ENCODE measurements around the gene FCHSD2. TPM values are rescaled to one million over a fixed set of nuclear protein-coding genes. Genes with fewer than 3 reads are reported as not detected.
A peak's percentile ranks its signal among the peaks of the same experiment; 100 is the strongest.

Gene FCHSD2
- total RNA-seq, 6 donors from 2014 or later: 22.5 to 55.6 (median 42.7) TPM

GRCh38 chr11:72823105-72823804, 318.9 kb downstream of the FCHSD2 start:
- 91 to 100% methylated on average over 2 to 9 of the region's 9 CpGs for WGBS, 2 donors
- TF ChIP-seq, protein P1, sequence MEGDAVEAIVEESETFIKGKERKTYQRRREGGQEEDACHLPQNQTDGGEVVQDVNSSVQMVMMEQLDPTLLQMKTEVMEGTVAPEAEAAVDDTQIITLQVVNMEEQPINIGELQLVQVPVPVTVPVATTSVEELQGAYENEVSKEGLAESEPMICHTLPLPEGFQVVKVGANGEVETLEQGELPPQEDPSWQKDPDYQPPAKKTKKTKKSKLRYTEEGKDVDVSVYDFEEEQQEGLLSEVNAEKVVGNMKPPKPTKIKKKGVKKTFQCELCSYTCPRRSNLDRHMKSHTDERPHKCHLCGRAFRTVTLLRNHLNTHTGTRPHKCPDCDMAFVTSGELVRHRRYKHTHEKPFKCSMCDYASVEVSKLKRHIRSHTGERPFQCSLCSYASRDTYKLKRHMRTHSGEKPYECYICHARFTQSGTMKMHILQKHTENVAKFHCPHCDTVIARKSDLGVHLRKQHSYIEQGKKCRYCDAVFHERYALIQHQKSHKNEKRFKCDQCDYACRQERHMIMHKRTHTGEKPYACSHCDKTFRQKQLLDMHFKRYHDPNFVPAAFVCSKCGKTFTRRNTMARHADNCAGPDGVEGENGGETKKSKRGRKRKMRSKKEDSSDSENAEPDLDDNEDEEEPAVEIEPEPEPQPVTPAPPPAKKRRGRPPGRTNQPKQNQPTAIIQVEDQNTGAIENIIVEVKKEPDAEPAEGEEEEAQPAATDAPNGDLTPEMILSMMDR (IDR thresholded peaks at IDR 0.05): no peak
- TF ChIP-seq EP300 (IDR thresholded peaks at IDR 0.05) (no peak), POLR2AphosphoS5 (IDR thresholded peaks at IDR 0.05) (no peak), POLR2A (IDR thresholded peaks at IDR 0.05) (no peak)
- H3K36me3 ChIP-seq: peaks cover 5 to 28% (median 16%) of the 10 kb centered on the region in 4 donors

DNA sequence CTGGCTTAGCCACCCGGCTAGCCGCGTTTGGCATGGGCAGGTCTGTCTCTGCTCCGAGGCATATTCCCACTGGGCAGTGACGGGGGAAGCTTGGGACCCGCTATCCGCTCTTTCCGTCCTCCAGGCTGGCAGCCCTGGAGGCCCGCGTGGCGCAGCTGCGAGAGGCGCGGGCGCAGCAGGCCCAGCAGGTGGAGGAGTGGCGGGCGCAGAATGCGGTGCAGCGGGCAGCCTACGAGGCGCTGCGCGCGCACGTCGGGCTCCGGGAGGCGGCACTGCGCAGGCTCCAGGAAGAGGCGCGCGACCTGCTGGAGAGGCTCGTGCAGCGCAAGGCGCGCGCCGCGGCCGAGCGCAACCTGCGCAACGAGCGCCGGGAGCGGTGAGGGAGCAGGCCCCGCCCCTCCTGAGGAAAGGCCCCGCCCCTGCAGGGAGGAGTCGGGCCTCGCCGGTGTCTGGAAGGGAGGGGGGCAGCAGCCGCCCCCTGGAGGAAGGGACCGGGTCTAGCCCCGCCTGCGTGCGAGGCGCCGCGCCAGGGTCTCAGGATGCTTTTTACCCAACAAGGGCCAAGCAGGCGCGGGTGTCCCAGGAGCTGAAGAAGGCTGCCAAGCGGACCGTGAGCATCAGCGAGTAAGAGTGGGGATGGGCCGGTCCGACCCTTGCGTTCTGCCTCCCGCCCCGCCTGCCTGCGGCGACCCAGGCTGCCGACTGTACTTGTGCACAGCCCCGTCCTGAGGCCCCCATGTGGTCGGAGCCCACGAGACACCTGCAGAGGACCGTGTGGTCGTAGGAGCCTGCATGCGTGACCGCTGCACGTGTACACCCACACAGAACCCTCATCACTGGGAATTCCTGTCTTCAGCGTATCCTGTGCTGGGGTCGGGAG, 320.0 kb downstream of the FCHSD2 start:
- H3K36me3 ChIP-seq: peaks cover 10 to 39% (median 22%) of the 10 kb centered on the region in 4 donors
- peak in 1 of 2 donors; percentile 70 for TF ChIP-seq POLR2AphosphoS5 (IDR thresholded peaks at IDR 0.05)
- TF ChIP-seq, protein P1 (IDR thresholded peaks at IDR 0.05): peak in 5 of 6 experiments; percentile 20 to 74 (median 50)
- peak in 1 of 4 donors; percentile 57 for TF ChIP-seq POLR2A (IDR thresholded peaks at IDR 0.05)
- TF ChIP-seq EP300 (IDR thresholded peaks at IDR 0.05): no peak
- H3K27me3 ChIP-seq: no peaks in the 10 kb centered on the region
- H3K4me3 ChIP-seq: peak overlapping the region; percentile 28 to 53 (median 42)
- H3K4me1 ChIP-seq: peaks cover 9 to 18% (median 17%) of the 10 kb centered on the region in 4 donors
- WGBS, 2 donors: 43 to 47% methylated on average over 9 to 76 of the region's 82 CpGs
- peak overlapping the region in 3 of 4 donors; percentile 62 to 69 (median 65) for H3K27ac ChIP-seq
- peak; percentile 89 to 97 for DNase-seq
- peak; percentile 83 to 91 for ATAC-seq (ENCODE audit: low FRiP score in 2 of 2)
- no peaks in the 10 kb centered on the region for H3K9me3 ChIP-seq

More at GRCh38 chr11:72823105-72823804, 318.9 kb downstream of the FCHSD2 start:
- Histone ChIP-seq H3K4me3 (no peak overlapping the region), H3K27ac (peak overlapping the region in 2 of 4 donors; percentile 20 to 62), H3K27me3 (no peaks in the 10 kb centered on the region), H3K4me1 (peaks cover 17 to 29% (median 26%) of the 10 kb centered on the region in 4 donors), H3K9me3 (no peaks in the 10 kb centered on the region)
- ATAC-seq (ENCODE audit: low FRiP score in 2 of 2): no peak
- DNase-seq: no peak

DNA sequence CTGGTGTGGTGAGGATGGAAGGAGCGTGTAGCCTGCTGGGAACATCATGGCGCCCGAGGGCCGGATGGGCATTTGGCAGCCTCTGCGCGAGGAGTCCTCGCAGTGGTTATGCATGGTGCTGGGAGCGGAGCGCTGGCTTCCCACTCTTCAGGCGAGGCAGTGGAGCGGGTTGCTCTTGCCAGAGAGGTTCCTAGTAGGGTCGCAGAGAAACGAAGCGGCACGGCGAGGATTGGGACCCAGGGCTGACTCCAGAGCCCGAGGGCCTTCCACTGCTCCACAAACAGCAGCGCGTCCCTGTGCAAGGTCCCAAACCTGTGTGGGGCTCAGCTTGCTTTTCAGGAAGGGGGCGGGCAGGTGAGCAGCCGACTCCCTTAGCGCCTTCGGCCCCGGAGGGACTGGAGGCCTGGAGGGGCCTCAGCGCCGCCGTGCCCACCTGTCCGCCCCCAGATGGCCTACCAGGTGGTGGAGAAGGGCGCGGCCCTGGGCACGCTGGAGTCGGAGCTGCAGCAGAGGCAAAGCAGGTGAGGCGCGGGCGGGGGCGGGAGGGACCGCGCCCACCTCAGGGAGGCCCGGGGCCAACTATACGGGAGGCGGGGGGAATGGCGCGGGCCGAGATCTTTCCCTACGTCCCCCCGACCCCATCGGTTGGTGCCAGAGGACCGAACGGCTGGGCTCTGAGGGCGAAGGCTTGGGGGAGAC, 320.7 kb downstream of the FCHSD2 start:
- no peak for ATAC-seq (ENCODE audit: low FRiP score in 2 of 2)
- H3K4me1 ChIP-seq: peaks cover 11 to 24% (median 20%) of the 10 kb centered on the region in 4 donors
- DNase-seq: peak in 1 of 2 donors; percentile 85
- 62% methylated on average over 46 of the region's 50 CpGs; no CpG with 5 or more reads in 1 of the 2 donors for WGBS, 2 donors
- H3K9me3 ChIP-seq: no peaks in the 10 kb centered on the region
- peak overlapping the region in 3 of 4 donors; percentile 37 to 69 (median 62) for H3K27ac ChIP-seq
- no peak for TF ChIP-seq POLR2AphosphoS5 (IDR thresholded peaks at IDR 0.05)
- TF ChIP-seq EP300 (IDR thresholded peaks at IDR 0.05): no peak
- no peak for TF ChIP-seq POLR2A (IDR thresholded peaks at IDR 0.05)
- TF ChIP-seq, protein P1 (IDR thresholded peaks at IDR 0.05): no peak
- H3K36me3 ChIP-seq: peaks cover 10 to 42% (median 20%) of the 10 kb centered on the region in 4 donors
- peak overlapping the region; percentile 28 to 53 (median 42) for H3K4me3 ChIP-seq
- no peaks in the 10 kb centered on the region for H3K27me3 ChIP-seq

- DNase-seq (no peak), ATAC-seq (ENCODE audit: low FRiP score in 2 of 2) (no peak)
- WGBS, 2 donors: 93 to 97% methylated on average over 11 to 15 of the region's 15 CpGs
- no peaks in the 10 kb centered on the region for H3K9me3 ChIP-seq
- peaks cover 10 to 38% (median 19%) of the 10 kb centered on the region in 4 donors for H3K36me3 ChIP-seq
- H3K4me3 ChIP-seq: no peak overlapping the region
- H3K27me3 ChIP-seq: no peaks in the 10 kb centered on the region
- H3K27ac ChIP-seq: no peak overlapping the region
- peaks cover 19 to 32% (median 27%) of the 10 kb centered on the region in 4 donors for H3K4me1 ChIP-seq
- TF ChIP-seq EP300 (IDR thresholded peaks at IDR 0.05) (no peak), POLR2AphosphoS5 (IDR thresholded peaks at IDR 0.05) (no peak)
- TF ChIP-seq, protein P1 (IDR thresholded peaks at IDR 0.05): no peak
Measured at GRCh38 chr11:72820439-72821139, 321.5 kb downstream of the FCHSD2 start.

Data from upper lobe of left lung (tissue), 6 donors.